Naive thymus-derived CD8-positive, alpha-beta T cell (primary cell): ENCODE data around the gene CNPY2. TPM values are rescaled to one million over a fixed set of nuclear protein-coding genes. Genes with fewer than 3 reads are reported as not detected.
A peak's percentile ranks its signal among the peaks of the same experiment; 100 is the strongest.
"Not testable (repeated sequence)": the region's sequence is repeated elsewhere in the genome, so short reads cannot be mapped to it uniquely, and the experiment has no call there.

Experiments
- ATAC-seq, 2 donors: fragments of 150-1000 bp; cut with Tn5 transposase in 1 of 2; sonication (Bioruptor Pico), chemical (Tn5 transposase) in 1 of 2; 1 replicate in 1 of 2; 2 replicates in 1 of 2; pipeline ENCODE4 v1.10.0; 2021; ENCODE audit warnings: mild to moderate bottlenecking in 2 of 2, moderate library complexity in 2 of 2
- POLR2A ChIA-PET: fragments of 350-600 bp; sonication (Branson Sonifier 250); formaldehyde crosslinking; loops from one replicate; lab custom pipeline; 2021; ENCODE audit warnings: antibody characterized with exemption; lab: Charles Lee
- DNase-seq, 10 donors: peaks; one replicate each; pipeline versions ENCODE4 v3.0.0 to v3.0.0-alpha.2; 2020 to 2022
- H3K27ac Mint-ChIP-seq, 10 donors: one replicate each; pipeline ENCODE4 v1.8.0; 2020 to 2022; ENCODE audit warnings: mild to moderate bottlenecking in 10 of 10, mixed read lengths in 10 of 10, moderate library complexity in 4 of 10, inconsistent platforms in 1 of 10
- H3K27me3 Mint-ChIP-seq, 5 donors: one replicate each; pipeline ENCODE4 v1.8.0; 2021 to 2022; ENCODE audit warnings: mixed read lengths in 5 of 5
- H3K36me3 Mint-ChIP-seq, 3 donors: one replicate each; pipeline ENCODE4 v1.8.0; 2020 to 2022; ENCODE audit warnings: mixed read lengths in 3 of 3, mild to moderate bottlenecking in 2 of 3, inconsistent platforms in 1 of 3
- H3K4me1 Mint-ChIP-seq, 4 donors: one replicate each; pipeline ENCODE4 v1.8.0; 2021 to 2022; ENCODE audit warnings: mixed read lengths in 4 of 4
- H3K4me3 Mint-ChIP-seq, 10 donors: one replicate each; pipeline ENCODE4 v1.8.0; 2020 to 2022; ENCODE audit warnings: mild to moderate bottlenecking in 10 of 10, mixed read lengths in 10 of 10, moderate library complexity in 6 of 10, inconsistent platforms in 1 of 10
- H3K9me3 Mint-ChIP-seq, 9 donors: one replicate each; pipeline ENCODE4 v1.8.0; 2020 to 2022; ENCODE audit warnings: mixed read lengths in 9 of 9, mild to moderate bottlenecking in 3 of 9, inconsistent platforms in 1 of 9, moderate library complexity in 1 of 9
- polyA plus RNA-seq, 3 donors: library from polyadenylated mRNA; unstranded; fragments of 300-500 nt; fragmentation: Illumina TruSeq; gene quantifications; one replicate each; pipeline ENCODE4 v1.2.3, GENCODE V29; 2021
- total RNA-seq, 8 experiments: library from RNA in 2 of 8; stranded (reverse) in 2 of 8; gene quantifications; one replicate each; pipeline ENCODE4 v1.2.3 and lab custom pipeline; 2021 to 2026

The CNPY2 gene
- total and polyA plus RNA-seq, 5 experiments from 2014 or later: 79.9 to 196 (median 173) TPM

DNA sequence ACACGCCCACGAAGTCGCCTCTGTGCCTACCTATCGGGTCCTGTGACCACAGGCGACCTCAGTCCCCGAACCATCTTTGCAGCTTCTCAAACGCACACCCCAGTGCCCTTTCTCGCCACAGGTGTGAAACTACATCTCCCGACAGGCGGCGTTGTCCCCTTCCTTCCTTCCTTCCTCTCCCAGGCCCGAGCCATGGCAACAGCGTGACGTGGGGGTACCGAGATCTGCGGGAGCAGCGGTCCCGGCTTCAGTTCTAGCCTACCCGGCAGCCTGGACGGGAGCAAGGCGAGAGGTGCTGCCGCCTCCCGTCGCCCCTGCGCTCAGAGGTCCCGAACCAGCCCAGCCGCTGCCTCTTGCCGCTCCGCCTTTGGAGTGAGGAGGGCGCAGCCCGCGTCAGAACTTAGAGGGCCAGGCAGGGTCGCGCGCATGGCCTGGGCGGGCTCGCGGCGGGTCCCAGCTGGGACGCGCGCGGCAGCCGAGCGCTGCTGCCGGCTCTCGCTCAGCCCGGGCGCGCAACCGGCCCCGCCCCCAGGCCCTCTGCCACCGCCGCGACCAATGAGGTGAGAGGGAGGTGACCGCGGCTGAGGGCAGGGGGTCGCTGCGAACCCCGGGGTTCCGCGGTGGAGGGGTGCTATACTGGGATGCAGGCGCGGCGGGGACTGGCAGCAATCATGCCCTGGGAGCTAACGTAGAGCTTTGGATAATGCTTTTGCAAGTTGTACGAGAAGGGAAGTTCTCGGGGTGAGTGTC lies 48.9 kb downstream of the CNPY2 start, which contains the start of gene COQ10A:
Gene COQ10A, plus strand, starts transcription at position 250 of the 750 bp plus-strand sequence. Its CDS starts 177 bp downstream, at position 427.
- peak within 1 kb of the TSS; percentile 85 to 97 (median 94) for H3K4me3 Mint-ChIP-seq
- H3K27ac Mint-ChIP-seq: peak within 1 kb of the TSS; percentile 93 to 99 (median 98)
- no peaks in the 10 kb centered on the region for H3K9me3 Mint-ChIP-seq
- POLR2A ChIA-PET: interaction anchor here (0.6 to 3.5 kb wide), 19 partner anchors 8 to 295 kb away, joined by 3 to 19 read pairs (median 4); partner anchors contain the start of genes ANKRD52, CNPY2, ESYT1 and MYL6
- DNase-seq (peak; percentile 81 to 95 (median 90)), ATAC-seq (peak; percentile 86 to 88)
- H3K36me3 Mint-ChIP-seq: peaks cover 0 to 22% (median 0%) of the 10 kb centered on the region in 3 donors
- peaks cover 8 to 20% (median 20%) of the 10 kb centered on the region in 4 donors for H3K4me1 Mint-ChIP-seq
- H3K27me3 Mint-ChIP-seq: no peaks in the 10 kb centered on the region

DNA sequence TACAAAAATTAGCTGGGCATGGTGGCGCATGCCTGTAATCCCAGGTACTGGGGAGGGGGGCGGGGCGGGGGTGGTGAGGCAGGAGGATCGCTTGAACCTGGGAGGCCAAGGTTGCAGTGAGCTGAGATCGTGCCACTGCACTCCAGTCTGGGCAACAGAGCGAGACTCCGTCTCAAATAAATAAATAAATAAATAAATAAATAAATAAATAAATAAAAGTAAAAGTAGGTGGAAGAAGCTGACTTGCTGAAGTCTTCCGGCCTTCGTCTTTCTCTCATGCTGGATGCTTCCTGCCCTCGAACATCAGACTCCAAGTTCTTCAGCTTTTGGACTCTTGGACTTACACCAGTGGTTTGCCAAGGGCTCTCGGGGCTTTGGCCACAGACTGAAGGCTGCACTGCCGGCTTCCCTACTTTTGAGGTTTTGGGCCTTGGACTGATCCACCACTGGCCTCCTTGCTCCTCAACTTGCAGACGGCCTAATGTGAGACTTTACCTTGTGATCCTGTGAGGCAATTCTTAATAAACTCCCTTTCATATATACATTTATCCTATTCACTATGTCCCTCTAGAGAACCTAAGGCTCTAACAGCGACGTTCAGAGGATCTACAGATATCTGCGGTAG lies 49.6 kb downstream of the CNPY2 start:
- not testable (repeated sequence) for H3K27me3 Mint-ChIP-seq, DNase-seq, ATAC-seq, H3K9me3 Mint-ChIP-seq
- peaks cover 0 to 18% (median 0%) of the 10 kb centered on the region in 3 donors for H3K36me3 Mint-ChIP-seq
- H3K27ac Mint-ChIP-seq: peak overlapping the region; percentile 93 to 99 (median 98)
- peaks cover 10 to 20% (median 20%) of the 10 kb centered on the region in 4 donors for H3K4me1 Mint-ChIP-seq
- POLR2A ChIA-PET: interaction anchor here (0.5 to 3.5 kb wide), 13 partner anchors 8 to 201 kb away, joined by 3 to 19 read pairs (median 5); partner anchors contain the start of genes ANKRD52, CNPY2, MYL6 and PA2G4
- H3K4me3 Mint-ChIP-seq: peak overlapping the region; percentile 85 to 97 (median 94)

DNA sequence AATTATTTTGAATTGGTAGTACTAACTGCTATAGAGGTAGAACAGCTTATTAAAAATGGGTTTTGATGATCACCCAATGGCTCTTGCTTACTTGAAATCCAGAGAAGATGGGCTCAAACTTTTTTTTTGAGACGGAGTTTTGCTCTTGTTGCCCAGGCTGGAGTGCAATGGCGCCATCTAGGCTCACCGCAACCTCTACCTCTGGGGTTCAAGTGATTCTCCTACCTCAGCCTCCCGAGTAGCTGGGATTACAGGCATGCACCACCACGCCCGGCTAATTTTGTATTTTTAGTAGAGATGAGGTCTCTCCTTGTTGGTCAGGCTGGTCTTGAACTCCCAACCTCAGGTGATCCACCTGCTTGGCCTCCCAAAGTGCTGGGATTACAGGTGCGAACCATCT lies 52.8 kb downstream of the CNPY2 start:
- DNase-seq, H3K27ac Mint-ChIP-seq, H3K27me3 Mint-ChIP-seq, ATAC-seq, H3K9me3 Mint-ChIP-seq, H3K4me3 Mint-ChIP-seq, H3K36me3 Mint-ChIP-seq: not testable (repeated sequence)
- POLR2A ChIA-PET: interaction anchor here (2.0 kb wide), 1 partner anchor 73 kb away, joined by 6 read pairs; the partner anchor contains the start of gene SMARCC2
- peaks cover 17 to 26% (median 24%) of the 10 kb centered on the region in 4 donors for H3K4me1 Mint-ChIP-seq

DNA sequence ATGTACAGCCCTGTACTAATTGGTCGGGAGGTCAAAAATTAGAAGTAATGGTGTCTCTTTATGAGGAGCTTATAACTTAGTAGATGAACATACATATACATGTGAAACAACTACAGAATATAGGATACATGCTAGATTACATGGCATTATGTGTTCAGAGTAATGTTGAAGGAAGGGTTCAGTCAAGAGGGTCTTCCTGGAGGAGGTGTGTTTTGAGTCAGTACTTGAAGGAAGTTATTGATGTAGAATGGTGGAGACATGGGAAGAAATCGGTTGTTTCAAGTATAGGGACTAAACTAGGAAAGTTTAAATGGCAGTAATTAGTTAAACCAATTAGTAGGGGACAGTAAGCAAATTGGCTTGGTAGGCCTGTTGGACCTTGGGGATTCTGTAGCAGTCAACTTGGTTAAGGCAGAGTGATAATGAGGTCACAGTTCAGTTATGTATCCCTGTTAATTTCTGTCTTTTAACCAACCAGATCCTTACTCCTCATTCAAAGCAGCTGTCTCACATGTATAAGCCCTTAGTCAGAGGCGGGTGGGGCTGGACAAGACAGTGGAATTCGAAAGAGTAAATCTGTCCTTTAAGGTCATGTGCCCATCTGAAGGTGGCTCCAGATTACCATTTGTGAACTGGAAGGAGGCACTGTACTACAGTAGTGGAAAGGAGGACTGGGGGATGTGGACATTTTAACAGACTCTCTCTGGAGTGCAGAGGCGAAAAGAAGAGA lies 54.1 kb downstream of the CNPY2 start:
- Mint-ChIP-seq H3K27me3 (no peaks in the 10 kb centered on the region), H3K4me3 (no peak overlapping the region), H3K9me3 (no peaks in the 10 kb centered on the region), H3K36me3 (no peaks in the 10 kb centered on the region), H3K27ac (peak overlapping the region in 1 of 10 donors; percentile 45), H3K4me1 (peaks cover 16 to 27% (median 22%) of the 10 kb centered on the region in 4 donors)
- POLR2A ChIA-PET: interaction anchor here (1.0 kb wide), 1 partner anchor 11 kb away, joined by 3 read pairs; no protein-coding TSS in a partner anchor
- ATAC-seq: no peak
- no peak for DNase-seq

DNA sequence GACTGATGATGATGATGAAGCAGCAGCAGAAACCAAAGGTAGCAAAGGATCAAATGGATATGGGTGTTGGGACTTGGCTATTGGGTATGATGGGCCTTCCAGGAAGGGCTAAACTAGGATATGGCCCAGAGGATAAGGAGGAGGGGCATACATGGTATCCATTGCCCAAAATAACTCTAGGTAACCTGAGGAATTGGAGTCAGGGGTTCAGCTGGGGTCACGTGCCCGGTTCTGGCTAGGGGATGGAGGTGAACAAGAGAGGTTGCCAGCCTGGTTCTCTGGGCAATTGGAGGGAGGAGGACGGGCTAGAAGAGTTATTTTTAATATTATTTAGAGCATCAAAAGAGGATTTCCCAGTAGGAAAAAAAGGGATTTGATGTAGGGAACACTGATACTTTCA lies 54.9 kb downstream of the CNPY2 start:
- POLR2A ChIA-PET: interaction anchor here (1.0 kb wide), 1 partner anchor 12 kb away, joined by 3 read pairs; no protein-coding TSS in a partner anchor
- no peak for ATAC-seq
- no peak for DNase-seq
- peaks cover 0 to 3% (median 0%) of the 10 kb centered on the region in 3 donors for H3K36me3 Mint-ChIP-seq
- H3K27ac Mint-ChIP-seq: peak overlapping the region in 2 of 10 donors; percentile 27 to 45
- no peaks in the 10 kb centered on the region for H3K27me3 Mint-ChIP-seq
- peak overlapping the region in 1 of 10 donors; percentile 1 for H3K4me3 Mint-ChIP-seq
- H3K4me1 Mint-ChIP-seq: peaks cover 14 to 29% (median 24%) of the 10 kb centered on the region in 4 donors
- no peaks in the 10 kb centered on the region for H3K9me3 Mint-ChIP-seq

DNA sequence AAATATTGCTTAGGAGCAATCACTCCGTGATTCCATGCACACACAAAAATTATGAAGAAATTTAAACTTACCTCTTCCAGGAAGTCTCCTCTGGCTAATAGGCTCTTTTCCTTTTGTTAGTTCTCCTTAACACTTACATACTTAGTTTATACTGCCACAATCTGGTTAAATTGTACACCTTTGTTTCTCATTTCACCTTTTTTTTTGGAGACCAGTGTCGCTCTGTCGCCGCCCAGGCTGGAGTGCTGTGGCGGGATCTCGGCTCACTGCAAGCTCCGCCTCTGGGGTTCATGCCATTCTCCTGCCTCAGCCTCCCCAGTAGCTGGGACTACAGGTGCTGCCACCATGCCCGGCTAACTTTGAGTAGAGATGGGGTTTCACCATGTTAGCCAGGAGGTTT lies 55.4 kb downstream of the CNPY2 start:
- Mint-ChIP-seq H3K27me3 (no peaks in the 10 kb centered on the region), H3K9me3 (no peaks in the 10 kb centered on the region), H3K4me1 (peaks cover 14 to 26% (median 24%) of the 10 kb centered on the region in 4 donors), H3K36me3 (peaks cover 0 to 6% (median 0%) of the 10 kb centered on the region in 3 donors), H3K4me3 (peak overlapping the region in 5 of 10 donors; percentile 2 to 73 (median 18)), H3K27ac (peak overlapping the region in 1 of 10 donors; percentile 31)
- POLR2A ChIA-PET: interaction anchor here (1.0 kb wide), 1 partner anchor 12 kb away, joined by 3 read pairs; no protein-coding TSS in a partner anchor
- DNase-seq: no peak
- no peak for ATAC-seq

Other genes with a start within 250 kb of the CNPY2 start
- 10 to 100 TPM; 22.7 to 26.0 TPM for gene ERBB3, start 235.8 kb downstream of the CNPY2 start, total RNA-seq
- 1 to 10 TPM; 1.3 to 3.3 (median 1.7) TPM for gene ERBB3, start 235.8 kb downstream of the CNPY2 start, polyA plus RNA-seq
- gene PA2G4, start 211.4 kb downstream of the CNPY2 start, total RNA-seq: 100 to 1,000 TPM; 132 to 135 TPM
- 100 to 1,000 TPM; 219 to 241 (median 241) TPM for gene PA2G4, start 211.4 kb downstream of the CNPY2 start, polyA plus RNA-seq
- 1,000 to 10,000 TPM; 5,098 to 5,261 TPM for gene RPL41, start 199.4 kb downstream of the CNPY2 start, total RNA-seq
- gene RPL41, start 199.4 kb downstream of the CNPY2 start, polyA plus RNA-seq: over 10,000 TPM in 1 of 3 donors, 1,000 to 10,000 TPM in 2; 8,782 to 10,436 (median 9,902) TPM
- 10 to 100 TPM; 15.1 to 15.9 TPM for gene ZC3H10, start 197.7 kb downstream of the CNPY2 start, total RNA-seq
- gene ZC3H10, start 197.7 kb downstream of the CNPY2 start, polyA plus RNA-seq: 1 to 10 TPM; 1.3 to 2.5 (median 1.8) TPM
- 100 to 1,000 TPM; 257 to 270 TPM for gene ESYT1, start 187.7 kb downstream of the CNPY2 start, total RNA-seq
- 100 to 1,000 TPM; 354 to 433 (median 357) TPM for gene ESYT1, start 187.7 kb downstream of the CNPY2 start, polyA plus RNA-seq
- gene MYL6B, start 163.4 kb downstream of the CNPY2 start, total RNA-seq: 1 to 10 TPM; 3.5 to 5.9 TPM
- gene MYL6B, start 163.4 kb downstream of the CNPY2 start, polyA plus RNA-seq: 1 to 10 TPM; 3.4 to 4.0 (median 3.8) TPM
- 100 to 1,000 TPM; 421 to 448 TPM for gene MYL6, start 157.6 kb downstream of the CNPY2 start, total RNA-seq
- 1,000 to 10,000 TPM; 1,813 to 2,533 (median 2,044) TPM for gene MYL6, start 157.6 kb downstream of the CNPY2 start, polyA plus RNA-seq
- gene SMARCC2, start 126.5 kb downstream of the CNPY2 start, total RNA-seq: 100 to 1,000 TPM; 189 to 197 TPM
- 10 to 100 TPM; 46.3 to 70.4 (median 54.1) TPM for gene SMARCC2, start 126.5 kb downstream of the CNPY2 start, polyA plus RNA-seq
- gene RNF41, start 94.1 kb downstream of the CNPY2 start, total RNA-seq: 10 to 100 TPM; 34.2 to 35.0 TPM
- gene RNF41, start 94.1 kb downstream of the CNPY2 start, polyA plus RNA-seq: 10 to 100 TPM; 35.7 to 45.1 (median 41.8) TPM
- 10 to 100 TPM; 10.8 to 13.3 TPM for gene NABP2, start 91.6 kb downstream of the CNPY2 start, total RNA-seq
- gene NABP2, start 91.6 kb downstream of the CNPY2 start, polyA plus RNA-seq: 1 to 10 TPM; 3.5 to 3.9 (median 3.7) TPM
- not detected for gene SLC39A5, start 85.9 kb downstream of the CNPY2 start, total RNA-seq
- not detected for gene SLC39A5, start 85.9 kb downstream of the CNPY2 start, polyA plus RNA-seq
- gene ANKRD52, start 57.6 kb downstream of the CNPY2 start, total RNA-seq: 10 to 100 TPM; 34.5 to 43.9 TPM
- 10 to 100 TPM in 1 of 3 donors, 1 to 10 TPM in 2; 7.5 to 11.5 (median 7.9) TPM for gene ANKRD52, start 57.6 kb downstream of the CNPY2 start, polyA plus RNA-seq
- gene COQ10A, start 49.0 kb downstream of the CNPY2 start, total RNA-seq: 10 to 100 TPM; 37.7 to 39.0 TPM
- 10 to 100 TPM in 1 of 3 donors, 1 to 10 TPM in 2; 7.4 to 15.7 (median 9.6) TPM for gene COQ10A, start 49.0 kb downstream of the CNPY2 start, polyA plus RNA-seq
- gene CS, start 15.7 kb downstream of the CNPY2 start, total RNA-seq: 100 to 1,000 TPM; 115 to 127 TPM
- gene CS, start 15.7 kb downstream of the CNPY2 start, polyA plus RNA-seq: 10 to 100 TPM; 48.3 to 68.8 (median 50.2) TPM
- 100 to 1,000 TPM; 210 to 216 TPM for gene PAN2, start 18.0 kb upstream of the CNPY2 start, total RNA-seq
- gene PAN2, start 18.0 kb upstream of the CNPY2 start, polyA plus RNA-seq: 10 to 100 TPM; 10.5 to 11.9 (median 11.0) TPM
- 10 to 100 TPM; 32.4 to 35.3 TPM for gene IL23A, start 22.9 kb upstream of the CNPY2 start, total RNA-seq
- gene IL23A, start 22.9 kb upstream of the CNPY2 start, polyA plus RNA-seq: 10 to 100 TPM; 12.3 to 16.6 (median 16.2) TPM
- gene STAT2, start 44.1 kb upstream of the CNPY2 start, total RNA-seq: 100 to 1,000 TPM; 161 to 165 TPM
- 10 to 100 TPM; 61.7 to 68.1 (median 64.5) TPM for gene STAT2, start 44.1 kb upstream of the CNPY2 start, polyA plus RNA-seq
- not detected for gene APOF, start 46.9 kb upstream of the CNPY2 start, total RNA-seq
- not detected for gene APOF, start 46.9 kb upstream of the CNPY2 start, polyA plus RNA-seq
- gene TIMELESS, start 133.4 kb upstream of the CNPY2 start, total RNA-seq: 1 to 10 TPM; 5.5 to 5.8 TPM
- gene TIMELESS, start 133.4 kb upstream of the CNPY2 start, polyA plus RNA-seq: 1 to 10 TPM; 3.3 to 4.2 (median 3.5) TPM
- gene MIP, start 138.7 kb upstream of the CNPY2 start, total RNA-seq: not detected
- not detected for gene MIP, start 138.7 kb upstream of the CNPY2 start, polyA plus RNA-seq
- gene SPRYD4, start 152.6 kb upstream of the CNPY2 start, total RNA-seq: 1 to 10 TPM; 9.0 to 9.4 TPM
- 1 to 10 TPM; 1.3 to 1.6 (median 1.4) TPM for gene SPRYD4, start 152.6 kb upstream of the CNPY2 start, polyA plus RNA-seq
- gene GLS2, start 172.2 kb upstream of the CNPY2 start, total RNA-seq: 10 to 100 TPM; 10.9 to 11.5 TPM
- 1 to 10 TPM; 3.2 to 6.5 (median 6.4) TPM for gene GLS2, start 172.2 kb upstream of the CNPY2 start, polyA plus RNA-seq
- 1 to 10 TPM; 4.1 to 4.7 TPM for gene RBMS2, start 205.8 kb upstream of the CNPY2 start, total RNA-seq
- gene RBMS2, start 205.8 kb upstream of the CNPY2 start, polyA plus RNA-seq: 1 to 10 TPM; 1.2 to 6.2 (median 2.2) TPM